GDM1 (cell line): ENCODE measurements around the gene F7.
A peak's percentile ranks its signal among the peaks of the same experiment; 100 is the strongest.
"Not testable (repeated sequence)": the region's sequence is repeated elsewhere in the genome, so short reads cannot be mapped to it uniquely, and the experiment has no call there.

Source experiments
- DNase-seq: peaks from one replicate; lab custom pipeline; 2025; lab: John Stamatoyannopoulos, UW

Gene F7

DNA sequence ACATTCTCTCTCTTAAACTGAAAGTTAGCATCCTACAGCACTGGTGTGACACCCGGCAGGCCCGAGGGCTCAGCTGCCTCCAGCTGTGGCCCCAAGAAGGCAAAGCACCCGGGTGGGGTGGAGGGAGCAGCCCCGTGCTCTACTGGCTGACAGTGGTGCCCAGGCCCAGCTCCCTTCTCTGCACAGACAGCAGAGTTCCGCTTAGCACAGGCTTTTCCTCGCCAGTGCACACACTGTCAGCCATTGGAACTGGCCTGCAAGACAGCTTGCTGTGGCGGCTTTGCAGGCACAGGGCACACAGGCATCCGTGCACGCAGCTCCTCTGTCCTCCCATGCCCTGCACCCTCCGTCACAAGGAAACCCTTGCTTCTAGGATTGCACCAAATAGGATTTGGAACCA lies 3.3 kb upstream of the F7 start:
- not testable (repeated sequence) for DNase-seq

DNA sequence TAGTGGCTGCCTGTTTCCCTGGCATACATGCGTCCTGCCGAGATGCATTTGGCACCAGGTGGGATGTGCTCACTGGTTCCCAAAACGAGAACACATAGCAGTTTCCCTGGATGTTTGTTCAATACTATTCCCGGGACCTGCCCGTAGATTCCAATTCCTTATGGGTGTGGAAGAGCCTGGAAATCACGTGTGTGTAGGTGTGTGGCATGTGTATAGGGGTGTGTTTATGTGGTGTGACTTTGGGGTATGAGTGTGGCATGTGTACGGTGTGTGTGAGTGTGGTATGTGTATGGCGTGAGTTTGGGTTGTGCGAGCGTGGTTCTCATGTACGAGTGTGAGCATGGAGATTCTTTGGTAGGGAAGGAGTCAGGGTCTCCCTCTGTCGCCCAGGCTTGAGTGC lies 2.9 kb upstream of the F7 start:
- DNase-seq = no peak

DNA sequence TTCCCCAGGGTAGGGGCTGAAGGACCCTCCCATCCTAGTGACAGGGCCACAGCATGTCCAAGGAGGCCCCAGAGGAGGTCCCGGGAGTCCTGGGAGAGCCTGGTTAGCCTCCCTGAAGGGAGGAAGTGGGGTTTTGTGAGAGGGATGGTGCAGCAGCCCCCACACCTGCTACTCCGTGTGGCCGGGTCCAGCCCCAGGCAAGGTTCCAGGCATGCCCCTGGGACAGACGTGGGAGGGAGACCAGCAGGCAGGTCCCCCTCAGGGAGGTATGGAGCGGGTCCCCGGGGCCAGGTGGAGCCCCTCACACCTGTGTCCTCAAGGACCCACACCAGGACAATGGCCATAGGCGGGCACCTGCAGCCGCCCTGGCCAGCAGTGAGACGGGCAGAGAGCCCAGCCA lies 1.9 kb upstream of the F7 start:
- DNase-seq = no peak

DNA sequence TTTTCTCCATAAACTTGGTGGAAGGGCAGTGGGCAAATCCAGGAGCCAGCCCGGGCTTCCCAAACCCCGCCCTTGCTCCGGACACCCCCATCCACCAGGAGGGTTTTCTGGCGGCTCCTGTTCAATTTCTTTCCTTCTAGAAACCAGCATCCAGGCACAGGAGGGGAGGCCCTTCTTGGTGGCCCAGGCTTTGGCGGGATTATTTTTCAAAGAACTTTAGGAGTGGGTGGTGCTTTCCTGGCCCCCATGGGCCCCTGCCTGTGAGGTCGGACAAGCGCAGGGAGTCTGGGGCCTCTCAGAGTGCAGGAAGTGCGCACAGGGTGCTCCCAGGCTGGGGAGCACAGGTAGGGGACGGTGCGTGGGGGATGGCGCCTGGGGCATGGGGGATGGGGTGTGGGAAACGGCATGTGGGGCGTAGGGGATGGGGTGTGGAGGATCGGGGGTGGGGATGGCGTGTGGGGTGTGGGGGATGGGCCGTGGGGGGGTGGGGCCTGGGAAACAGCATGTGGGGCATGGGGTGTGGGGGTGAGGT lies 396 bp downstream of the F7 start:
- DNase-seq = no peak

DNA sequence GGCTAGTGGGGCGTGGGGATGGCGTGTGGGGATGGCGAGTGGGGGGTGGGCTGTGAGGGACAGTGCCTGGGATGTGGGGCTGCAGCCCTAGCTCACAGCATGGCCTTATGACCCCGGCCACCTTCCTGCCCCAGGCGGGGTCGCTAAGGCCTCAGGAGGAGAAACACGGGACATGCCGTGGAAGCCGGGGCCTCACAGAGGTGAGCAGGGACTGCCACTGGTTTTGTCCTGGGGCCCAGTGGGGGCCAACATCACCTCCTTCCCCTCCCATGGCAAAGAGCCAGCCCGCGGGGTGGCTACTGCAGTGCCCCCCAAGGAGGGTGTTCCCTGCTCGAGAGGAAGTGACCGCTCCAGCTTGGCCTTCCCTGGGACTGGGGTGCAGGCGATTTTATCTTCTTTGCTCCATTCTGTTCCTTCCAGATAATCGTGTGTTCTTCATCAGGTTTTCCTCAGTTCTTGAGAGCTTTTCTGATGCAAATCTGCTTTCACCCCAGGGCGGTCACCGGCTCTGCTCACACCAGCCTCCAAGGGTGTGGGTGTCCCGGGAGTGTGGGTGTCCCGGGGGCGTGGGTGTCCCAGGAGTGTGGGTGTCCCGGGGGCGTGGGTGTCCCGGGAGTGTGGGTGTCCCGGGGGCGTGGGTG lies 1.2 kb downstream of the F7 start:
- no peak for DNase-seq

DNA sequence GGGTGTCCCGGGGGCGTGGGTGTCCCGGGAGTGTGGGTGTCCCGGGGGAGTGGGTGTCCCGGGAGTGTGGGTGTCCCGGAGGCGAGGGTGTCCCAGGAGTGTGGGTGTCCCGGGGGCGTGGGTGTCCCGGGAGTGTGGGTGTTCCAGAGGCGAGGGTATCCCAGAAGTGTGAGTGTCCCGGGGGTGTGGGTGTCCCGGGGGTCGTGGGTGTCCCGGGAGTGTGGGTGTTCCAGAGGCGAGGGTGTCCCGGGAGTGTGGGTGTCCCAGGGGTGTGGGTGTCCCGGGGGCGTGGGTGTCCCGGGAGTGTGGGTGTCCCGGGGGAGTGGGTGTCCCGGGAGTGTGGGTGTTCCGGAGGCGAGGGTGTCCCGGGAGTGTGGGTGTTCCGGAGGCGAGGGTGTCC lies 2.9 kb downstream of the F7 start:
- DNase-seq = not testable (repeated sequence)

DNA sequence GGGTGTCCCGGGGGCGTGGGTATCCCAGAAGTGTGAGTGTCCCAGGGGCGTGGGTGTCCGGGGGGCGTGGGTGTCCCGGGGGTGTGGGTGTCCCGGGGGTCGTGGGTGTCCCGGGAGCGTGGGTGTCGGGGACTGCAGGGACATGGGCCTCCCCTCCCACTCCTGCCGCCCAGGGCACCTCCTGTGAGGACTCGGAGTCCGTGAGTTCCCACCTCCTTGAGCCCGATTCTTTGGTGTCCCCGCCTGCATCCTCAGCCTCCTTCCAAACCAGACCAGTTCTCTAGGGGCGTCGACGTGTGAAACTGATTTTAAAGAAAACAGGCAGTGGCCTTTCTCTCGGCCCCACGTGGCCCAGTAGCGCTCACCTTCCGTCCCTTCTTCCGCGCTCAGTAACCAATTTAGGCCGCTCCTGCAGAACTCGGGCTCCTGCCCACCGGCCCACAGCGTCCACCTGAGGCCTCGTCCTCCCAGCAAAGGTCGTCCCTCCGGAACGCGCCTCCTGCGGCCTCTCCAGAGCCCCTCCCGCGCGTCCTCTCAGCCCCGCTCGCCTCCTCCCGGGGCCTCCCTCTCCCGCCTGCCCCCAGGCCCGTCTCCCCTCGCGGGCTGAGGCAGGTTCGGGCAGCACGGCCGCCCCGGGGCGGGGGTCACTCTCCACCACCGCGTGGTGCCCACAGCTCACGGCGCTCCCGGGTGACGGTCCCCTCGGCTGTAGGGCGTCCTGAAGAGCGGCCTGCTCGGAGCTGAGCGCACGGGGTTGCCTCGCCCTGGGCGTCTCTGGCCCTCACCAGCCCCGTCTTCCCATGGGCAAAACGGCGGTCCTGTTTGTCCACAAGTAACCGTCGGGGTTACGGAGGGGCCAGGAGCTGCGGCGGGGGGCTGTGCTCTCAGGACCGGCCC lies 3.8 kb downstream of the F7 start:
- DNase-seq = no peak

DNA sequence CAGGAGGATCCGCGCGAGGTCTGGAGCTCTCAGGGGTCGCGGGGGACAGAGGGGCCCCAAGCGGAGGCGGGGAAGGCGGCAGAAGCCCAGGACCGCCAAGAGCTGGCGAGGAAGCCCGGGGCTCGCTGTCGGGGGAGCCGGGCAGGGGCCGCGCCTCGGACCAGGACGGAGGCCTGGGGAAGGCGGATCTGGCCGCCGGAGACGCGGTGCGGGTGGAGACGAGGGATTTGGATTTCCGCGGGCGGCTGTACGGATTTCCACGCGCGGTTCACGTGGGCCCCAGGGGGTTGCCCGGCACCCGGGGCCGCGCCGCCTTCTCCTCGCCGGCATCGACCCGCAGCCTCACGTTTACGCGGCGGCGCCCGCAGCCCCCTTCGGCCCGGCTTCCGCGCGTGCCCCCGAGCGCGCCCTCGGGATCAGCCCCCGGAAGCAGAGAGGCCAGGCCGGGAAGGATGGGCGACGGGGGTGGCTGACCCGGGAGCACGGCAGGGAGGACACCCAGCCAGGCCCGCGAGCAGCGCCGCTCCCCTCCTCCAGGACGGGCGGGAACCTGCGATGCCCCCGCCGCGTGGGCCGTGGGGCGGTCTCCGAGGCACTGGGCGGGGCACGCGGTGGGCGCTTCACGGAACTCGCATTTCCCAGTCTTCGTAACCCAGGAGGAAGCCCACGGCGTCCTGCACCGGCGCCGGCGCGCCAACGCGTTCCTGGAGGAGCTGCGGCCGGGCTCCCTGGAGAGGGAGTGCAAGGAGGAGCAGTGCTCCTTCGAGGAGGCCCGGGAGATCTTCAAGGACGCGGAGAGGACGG lies 4.7 kb downstream of the F7 start:
- DNase-seq = no peak

DNA sequence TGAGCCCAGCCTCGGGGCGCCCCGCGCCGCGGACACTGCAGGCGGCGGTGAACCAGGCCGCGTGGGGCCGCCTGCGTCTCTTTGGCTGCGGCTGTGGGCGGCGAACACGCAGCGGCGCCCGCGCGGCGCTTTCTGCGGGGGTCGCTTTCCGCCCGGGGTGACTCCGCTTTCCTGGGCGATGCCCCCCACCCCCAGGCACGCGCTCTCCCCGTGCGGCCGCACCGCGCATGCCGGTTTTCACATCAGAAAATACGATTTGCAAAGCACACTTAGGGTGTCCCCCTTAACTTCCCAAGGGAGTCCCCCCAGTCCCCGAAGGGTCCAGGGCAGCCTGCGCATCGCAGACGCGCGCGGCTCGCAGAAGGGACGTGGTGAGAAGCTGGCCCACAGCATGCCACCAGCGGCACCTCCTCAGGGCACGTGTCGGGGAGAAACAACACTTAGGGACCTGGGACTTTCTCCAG lies 5.3 kb downstream of the F7 start:
- DNase-seq = no peak

DNA sequence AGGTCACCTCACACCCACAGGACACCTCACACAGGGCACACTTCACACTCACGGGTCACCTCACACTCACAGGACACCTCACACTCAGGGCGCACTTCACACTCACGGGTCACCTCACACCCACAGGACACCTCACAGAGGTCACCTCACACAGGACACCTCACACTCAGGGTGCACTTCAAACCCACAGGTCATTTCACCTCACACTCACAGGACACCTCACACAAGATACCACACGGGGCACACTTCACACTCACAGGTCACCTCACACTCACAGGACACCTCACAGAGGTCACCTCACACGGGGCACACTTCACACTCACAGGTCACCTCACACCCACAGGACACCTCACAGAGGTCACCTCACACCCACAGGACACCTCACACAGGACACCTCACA lies 6.2 kb downstream of the F7 start:
- not testable (repeated sequence) for DNase-seq

DNA sequence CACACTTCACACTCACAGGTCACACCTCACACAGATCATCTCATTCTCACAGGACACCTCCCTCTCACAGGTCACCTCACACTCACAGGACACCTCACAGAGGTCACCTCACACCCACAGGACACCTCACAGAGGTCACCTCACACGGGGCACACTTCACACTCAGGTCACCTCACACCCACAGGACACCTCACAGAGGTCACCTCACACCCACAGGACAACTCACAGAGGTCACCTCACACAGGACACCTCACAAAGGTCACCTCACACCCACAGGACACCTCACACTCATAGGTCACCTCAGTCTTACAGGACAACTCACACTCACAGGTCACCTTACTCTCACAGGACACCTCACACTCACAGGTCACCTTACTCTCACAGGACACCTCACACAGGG lies 6.9 kb downstream of the F7 start:
- DNase-seq = peak; percentile 18

DNA sequence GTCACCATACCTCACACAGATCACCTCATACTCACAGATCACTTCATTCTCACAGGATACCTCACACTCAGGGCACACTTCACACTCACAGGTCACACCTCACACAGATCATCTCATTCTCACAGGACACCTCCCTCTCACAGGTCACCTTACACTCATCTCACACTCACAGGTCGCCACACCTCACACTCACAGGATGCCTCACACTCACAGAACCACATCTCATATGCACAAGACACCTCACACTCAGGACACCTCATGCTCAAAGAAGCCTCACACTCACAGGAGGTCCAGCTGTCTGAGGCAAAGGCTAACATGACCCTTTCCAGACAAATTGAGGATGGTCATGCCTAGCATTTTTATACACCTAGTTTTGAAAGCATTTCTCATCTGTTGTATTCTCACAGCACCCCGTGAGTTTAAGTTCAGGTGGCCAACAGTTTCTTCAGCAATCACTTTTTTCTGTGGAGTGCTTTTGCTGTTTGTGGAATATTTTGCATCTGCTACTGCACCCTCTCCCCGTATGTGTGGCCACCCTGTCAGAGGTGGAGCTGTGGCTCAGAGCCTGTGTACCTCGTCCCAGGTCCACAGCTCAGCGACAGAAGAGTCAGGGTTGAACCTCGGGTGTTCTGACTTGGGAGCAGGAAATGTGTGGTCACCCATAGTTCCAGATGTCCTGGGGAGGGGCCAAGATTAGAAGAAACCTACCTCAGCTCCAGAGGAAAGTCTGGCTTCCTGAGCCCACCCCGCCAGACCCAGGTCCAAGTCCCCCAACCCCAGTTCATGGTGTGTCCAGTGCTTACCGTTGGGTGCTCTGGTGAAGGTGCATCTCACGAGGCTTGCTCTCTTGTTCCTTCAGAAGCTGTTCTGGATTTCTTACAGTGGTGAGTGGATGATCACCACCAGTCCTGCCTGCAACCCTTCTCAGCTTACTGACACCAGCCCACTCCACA lies 7.6 kb downstream of the F7 start:
- DNase-seq = no peak

DNA sequence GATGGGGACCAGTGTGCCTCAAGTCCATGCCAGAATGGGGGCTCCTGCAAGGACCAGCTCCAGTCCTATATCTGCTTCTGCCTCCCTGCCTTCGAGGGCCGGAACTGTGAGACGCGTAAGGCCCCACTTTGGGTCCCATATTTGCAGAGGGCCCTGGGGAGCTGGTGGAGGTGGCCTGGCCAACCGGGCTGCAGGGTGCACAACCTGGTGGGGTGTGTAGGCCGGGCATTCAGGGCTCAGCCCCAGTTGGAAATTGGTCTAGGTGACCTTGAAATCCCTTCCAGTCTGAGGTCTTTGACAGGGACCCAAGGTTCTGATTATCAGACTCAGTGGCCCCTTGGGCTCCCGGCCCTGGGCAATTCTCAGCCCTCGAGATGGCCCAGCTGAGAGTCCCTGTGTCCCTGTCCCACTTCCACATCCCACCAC lies 8.3 kb downstream of the F7 start:
- DNase-seq = no peak

DNA sequence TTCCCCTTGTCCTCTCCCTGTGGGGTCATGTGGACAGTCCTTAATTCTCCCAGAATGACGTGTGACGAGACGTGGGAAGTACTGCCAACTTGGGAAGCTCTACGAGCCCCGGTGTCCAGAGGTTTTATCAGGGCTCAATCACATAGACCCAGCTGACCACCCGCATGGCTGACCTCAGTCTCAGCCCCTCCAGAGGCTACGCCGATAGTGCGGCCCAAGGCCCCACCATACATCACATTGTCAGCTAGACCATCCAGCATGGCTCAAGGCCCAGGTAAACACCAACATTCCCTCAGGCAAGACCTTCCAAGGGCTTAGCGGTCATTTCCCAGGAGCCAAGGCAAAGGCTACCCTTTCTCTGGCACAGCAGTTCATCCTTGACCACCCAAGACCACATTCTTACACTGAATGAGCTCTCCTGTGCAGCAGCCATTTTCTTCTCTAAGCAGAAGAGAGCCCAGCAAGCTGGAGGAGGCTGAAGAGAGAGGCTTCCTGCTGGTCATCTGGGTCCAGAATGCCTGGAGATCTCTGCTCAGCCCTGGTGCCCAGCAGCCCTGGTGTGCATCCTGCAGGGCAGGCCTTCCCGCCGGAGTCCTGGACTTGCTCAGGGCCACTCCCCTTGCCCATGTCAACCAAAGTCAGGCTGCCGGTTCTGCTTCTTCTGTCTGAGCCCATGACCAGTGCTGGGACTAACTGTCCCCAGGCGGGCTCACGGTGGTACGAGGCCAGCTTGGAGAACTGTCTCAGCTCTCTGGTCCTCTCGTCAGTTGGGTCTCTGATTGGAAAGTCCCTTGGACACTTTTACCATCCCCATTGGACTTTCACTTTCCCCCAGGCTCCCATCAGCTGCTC lies 9.1 kb downstream of the F7 start:
- DNase-seq = no peak

DNA sequence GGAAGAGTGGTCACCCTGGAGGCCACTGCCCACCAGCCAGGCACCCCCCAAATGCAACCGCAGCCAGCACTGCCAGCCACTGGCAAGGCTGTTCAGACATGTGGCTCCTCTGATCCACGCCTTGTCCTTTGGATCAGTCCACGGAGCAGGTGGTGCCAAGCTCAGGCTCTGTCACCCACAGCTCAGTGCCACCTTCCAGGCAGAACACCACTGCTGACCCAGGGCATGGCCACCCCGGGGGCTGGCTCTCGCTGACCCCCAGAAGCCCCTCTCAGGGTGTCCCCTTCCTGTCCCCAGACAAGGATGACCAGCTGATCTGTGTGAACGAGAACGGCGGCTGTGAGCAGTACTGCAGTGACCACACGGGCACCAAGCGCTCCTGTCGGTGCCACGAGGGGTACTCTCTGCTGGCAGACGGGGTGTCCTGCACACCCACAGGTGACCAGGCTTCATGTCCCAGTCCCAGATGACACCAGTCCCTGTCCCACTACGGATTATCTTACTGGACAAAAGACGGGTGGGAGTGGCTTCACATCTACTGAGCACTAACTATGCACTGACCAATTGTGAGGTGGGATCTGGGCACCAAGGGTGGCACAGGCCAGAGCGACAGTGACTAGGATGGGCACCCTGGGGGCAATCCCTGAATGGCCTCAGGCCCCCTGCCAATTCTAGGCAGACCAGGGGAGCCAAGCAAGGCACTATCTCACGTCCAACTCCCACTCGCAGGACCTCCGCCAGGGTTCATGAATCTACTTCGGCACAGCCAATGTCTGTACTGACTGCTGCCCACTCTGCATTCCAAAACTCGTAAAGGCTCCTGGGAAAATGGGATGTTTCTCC lies 10.0 kb downstream of the F7 start:
- DNase-seq = no peak

DNA sequence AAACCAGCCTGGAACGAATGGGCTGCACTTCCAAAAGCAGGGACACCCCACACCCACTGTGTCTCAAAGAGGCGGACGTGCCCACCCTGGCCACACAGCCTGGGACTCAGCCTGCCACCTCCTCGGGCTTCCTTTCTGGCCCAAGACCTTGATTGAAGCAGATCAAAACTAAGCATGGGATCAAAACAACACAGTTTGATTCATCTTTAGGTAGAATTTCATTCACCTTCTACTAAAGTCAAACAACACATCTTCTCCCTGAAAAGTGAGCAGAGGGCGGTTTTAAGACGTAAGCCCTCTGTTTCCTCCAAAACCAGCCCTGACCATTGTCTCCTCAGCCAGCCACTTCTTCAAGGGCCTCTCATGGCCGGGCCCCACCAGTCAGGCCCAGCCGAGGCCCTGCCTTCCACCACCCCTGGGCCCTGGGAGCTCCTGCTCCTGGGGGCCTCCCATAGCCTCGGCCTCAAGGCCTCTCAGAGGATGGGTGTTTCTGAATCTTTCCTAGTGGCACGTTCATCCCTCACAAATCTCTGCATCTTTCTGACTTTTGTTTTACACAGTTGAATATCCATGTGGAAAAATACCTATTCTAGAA lies 10.7 kb downstream of the F7 start:
- DNase-seq = no peak

DNA sequence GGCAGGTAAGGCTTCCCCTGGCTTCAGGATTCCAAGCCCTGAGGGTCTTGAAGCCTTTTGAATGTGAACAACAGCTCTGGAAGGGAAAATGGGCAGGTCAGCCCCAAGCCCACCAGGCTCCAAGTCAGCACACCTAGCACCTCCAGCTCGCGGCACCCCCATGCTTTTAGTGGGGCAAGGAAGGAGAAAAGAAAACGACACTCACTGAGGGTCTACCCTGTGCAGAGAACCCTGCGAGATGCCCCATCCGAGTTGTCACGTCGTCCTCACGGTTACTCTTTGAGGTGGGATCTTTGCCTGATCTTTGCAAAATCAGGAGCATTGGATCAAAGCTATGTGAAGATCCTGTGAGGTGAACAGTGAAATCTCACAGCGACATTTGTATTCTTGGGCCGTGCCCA lies 11.3 kb downstream of the F7 start:
- no peak for DNase-seq

DNA sequence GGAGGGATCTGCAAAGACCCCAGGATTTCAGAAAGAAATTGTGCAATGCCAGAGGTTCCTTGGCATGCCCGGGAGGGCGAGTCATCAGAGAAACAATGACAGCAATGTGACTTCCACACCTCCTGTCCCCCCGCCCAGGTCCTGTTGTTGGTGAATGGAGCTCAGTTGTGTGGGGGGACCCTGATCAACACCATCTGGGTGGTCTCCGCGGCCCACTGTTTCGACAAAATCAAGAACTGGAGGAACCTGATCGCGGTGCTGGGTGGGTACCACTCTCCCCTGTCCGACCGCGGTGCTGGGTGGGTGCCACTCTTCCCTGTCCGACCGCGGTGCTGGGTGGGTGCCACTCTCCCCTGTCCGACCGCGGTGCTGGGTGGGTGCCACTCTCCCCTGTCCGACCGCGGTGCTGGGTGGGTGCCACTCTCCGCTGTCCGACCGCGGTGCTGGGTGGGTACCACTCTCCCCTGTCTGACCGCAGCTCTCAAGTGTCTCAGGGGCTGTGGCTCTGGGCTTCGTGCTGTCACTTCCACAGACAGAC lies 11.8 kb downstream of the F7 start:
- DNase-seq = no peak

DNA sequence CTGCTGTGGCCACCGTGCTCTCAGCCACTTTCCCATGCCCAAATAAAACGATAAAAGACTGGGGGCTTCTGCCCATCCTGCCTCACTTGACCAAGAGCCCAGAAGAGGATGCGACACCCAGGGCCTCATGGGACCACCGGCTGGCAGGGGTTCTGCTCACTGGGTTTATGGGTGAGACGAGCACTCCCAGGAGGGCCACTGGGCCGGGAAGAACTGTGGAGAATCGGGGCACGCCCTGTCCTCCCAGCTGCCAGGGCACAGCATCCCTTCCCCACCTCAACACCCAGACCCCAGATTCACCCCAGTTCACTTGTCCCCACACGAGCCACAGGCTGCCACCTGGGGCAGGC lies 12.3 kb downstream of the F7 start:
- no peak for DNase-seq
